CD8-positive, alpha-beta memory T cell (primary cell): ENCODE measurements around the gene ZFY. TPM values are rescaled to one million over a fixed set of nuclear protein-coding genes. Genes with fewer than 3 reads are reported as not detected.

Experiments used
- CTCF ChIA-PET: fragments of 350-600 bp; sonication (Branson Sonifier 250); formaldehyde crosslinking; loops from one replicate; lab custom pipeline; 2021; ENCODE audit warnings: antibody characterized with exemption; lab: Charles Lee
- POLR2A ChIA-PET: fragments of 350-600 bp; sonication (Branson Sonifier 250); formaldehyde crosslinking; loops from one replicate; lab custom pipeline; 2021; ENCODE audit warnings: antibody characterized with exemption; lab: Charles Lee
- DNase-seq, 5 donors: peaks; one replicate each; pipeline versions ENCODE4 v3.0.0 to v3.0.0-alpha.2; 2020 to 2022; ENCODE audit warnings: mixed read lengths in 1 of 5
- H3K27ac ChIP-seq: one replicate; pipeline ENCODE4 v1.7.0; 2013; ENCODE audit warnings: low read depth, mild to moderate bottlenecking, low read length, moderate library complexity
- H3K27me3 ChIP-seq: 2 replicates; pipeline ENCODE4 v1.7.0; 2013; ENCODE audit warnings: low read length, mild to moderate bottlenecking; ENCODE audit not compliant: insufficient read depth, poor library complexity, severe bottlenecking
- H3K36me3 ChIP-seq: 2 replicates; pipeline ENCODE4 v1.7.0; 2013; ENCODE audit warnings: mild to moderate bottlenecking, low read length, moderate library complexity; ENCODE audit not compliant: insufficient read depth
- H3K4me1 ChIP-seq: 2 replicates; pipeline ENCODE4 v1.7.0; 2013; ENCODE audit warnings: mild to moderate bottlenecking, low read length, moderate library complexity; ENCODE audit not compliant: insufficient read depth
- H3K4me3 ChIP-seq: 2 replicates; pipeline ENCODE4 v1.7.0; 2013; ENCODE audit warnings: mild to moderate bottlenecking, low read length
- H3K9me3 ChIP-seq: 2 replicates; pipeline ENCODE4 v1.7.0; 2013; ENCODE audit warnings: mild to moderate bottlenecking, low read length
- H3K27ac Mint-ChIP-seq, 8 donors: one replicate each; pipeline ENCODE4 v1.8.0; 2020 to 2021; ENCODE audit warnings: mixed read lengths in 8 of 8, mild to moderate bottlenecking in 6 of 8, inconsistent platforms in 3 of 8, moderate library complexity in 3 of 8
- H3K27me3 Mint-ChIP-seq, 2 donors: one replicate each; pipeline ENCODE4 v1.8.0; 2020 to 2021; ENCODE audit warnings: mixed read lengths in 2 of 2, mild to moderate bottlenecking in 1 of 2, moderate library complexity in 1 of 2
- H3K36me3 Mint-ChIP-seq, 3 donors: one replicate each; pipeline ENCODE4 v1.8.0; 2020 to 2021; ENCODE audit warnings: mixed read lengths in 3 of 3, inconsistent platforms in 1 of 3, mild to moderate bottlenecking in 1 of 3
- H3K4me1 Mint-ChIP-seq, 3 donors: one replicate each; pipeline ENCODE4 v1.8.0; 2020 to 2021; ENCODE audit warnings: mixed read lengths in 3 of 3, inconsistent platforms in 1 of 3, mild to moderate bottlenecking in 1 of 3
- H3K4me3 Mint-ChIP-seq, 7 donors: one replicate each; pipeline ENCODE4 v1.8.0; 2020 to 2021; ENCODE audit warnings: mixed read lengths in 7 of 7, mild to moderate bottlenecking in 6 of 7, moderate library complexity in 4 of 7, inconsistent platforms in 2 of 7
- H3K9me3 Mint-ChIP-seq, 5 donors: one replicate each; pipeline ENCODE4 v1.8.0; 2020 to 2022; ENCODE audit warnings: mixed read lengths in 5 of 5, mild to moderate bottlenecking in 3 of 5, moderate library complexity in 2 of 5, inconsistent platforms in 1 of 5
- polyA plus RNA-seq: library from polyadenylated mRNA; unstranded; fragments of 300-500 nt; fragmentation: Illumina TruSeq; gene quantifications from one replicate; pipeline ENCODE4 v1.2.3, GENCODE V29; 2021
- total RNA-seq, 2 experiments: library from RNA; stranded (reverse); gene quantifications; one replicate each; pipeline ENCODE4 v1.2.3, GENCODE V29; 2021

Gene ZFY
- total RNA-seq (10 to 100 TPM; 22.9 to 27.4 TPM), polyA plus RNA-seq (not detected)

GRCh38 chrY:2934861-2935715 lies at the start of gene ZFY:
ZFY (plus strand) TSS chrY:2935381; CDS start chrY:2953937, 18,556 bp downstream.
- peak within 1 kb of the TSS; percentile 98 for H3K27ac ChIP-seq
- peak in 3 of 5 donors; percentile 52 to 81 (median 70) for DNase-seq
- H3K27ac Mint-ChIP-seq, result peak within 1 kb of the TSS in 2 of 8 donors; percentile 98 to 100
- H3K27me3 Mint-ChIP-seq, result no peaks in the 10 kb centered on the region
- no peaks in the 10 kb centered on the region for H3K9me3 Mint-ChIP-seq
- H3K4me3 ChIP-seq, result peak within 1 kb of the TSS; percentile 83
- no peaks in the 10 kb centered on the region for H3K36me3 ChIP-seq
- no peaks in the 10 kb centered on the region for H3K27me3 ChIP-seq
- H3K4me3 Mint-ChIP-seq, result peak within 1 kb of the TSS in 2 of 7 donors; percentile 88 to 97
- peaks cover 0 to 25% (median 0%) of the 10 kb centered on the region in 3 donors for H3K36me3 Mint-ChIP-seq
- H3K4me1 ChIP-seq, result peaks cover 9% of the 10 kb centered on the region
- H3K4me1 Mint-ChIP-seq, result peaks cover 0 to 43% (median 0%) of the 10 kb centered on the region in 3 donors
- H3K9me3 ChIP-seq, result no peaks in the 10 kb centered on the region
- CTCF ChIA-PET, result no interaction called here
- POLR2A ChIA-PET, result interaction anchor here (0.7 to 1.0 kb wide), 3 partner anchors 20 to 94 kb away, joined by 3 to 4 read pairs (median 3); partner anchors contain the start of gene RPS4Y1

DNA sequence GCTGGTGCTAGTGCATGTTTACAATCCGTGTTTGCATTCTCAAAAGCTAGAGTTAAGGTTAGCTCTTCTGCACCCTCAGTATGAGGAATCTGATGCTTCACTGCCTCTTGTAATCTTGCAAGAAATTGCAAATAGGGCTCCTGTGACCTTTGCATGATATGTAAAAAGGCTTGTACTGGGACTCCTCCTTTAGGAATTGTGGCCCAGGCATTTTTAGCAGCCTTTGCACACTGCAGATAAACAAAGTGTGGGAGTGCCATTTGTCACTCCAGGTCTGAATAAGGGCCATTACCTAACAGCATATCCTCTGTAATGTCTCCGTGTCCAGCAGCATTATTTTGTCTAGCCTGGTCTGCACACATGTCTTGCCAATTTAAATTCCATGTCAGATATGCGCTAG lies 49.3 kb upstream of the ZFY start:
- Mint-ChIP-seq H3K4me1 (peaks cover 0 to 22% (median 0%) of the 10 kb centered on the region in 3 donors), H3K9me3 (no peaks in the 10 kb centered on the region), H3K27ac (no peak overlapping the region), H3K27me3 (no peaks in the 10 kb centered on the region), H3K4me3 (no peak overlapping the region), H3K36me3 (no peaks in the 10 kb centered on the region)
- POLR2A ChIA-PET, result no interaction called here
- Histone ChIP-seq H3K36me3 (no peaks in the 10 kb centered on the region), H3K4me3 (no peak overlapping the region), H3K9me3 (no peaks in the 10 kb centered on the region), H3K27ac (no peak overlapping the region), H3K27me3 (no peaks in the 10 kb centered on the region), H3K4me1 (peaks cover 10% of the 10 kb centered on the region)
- DNase-seq, result no peak
- CTCF ChIA-PET, result no interaction called here

DNA sequence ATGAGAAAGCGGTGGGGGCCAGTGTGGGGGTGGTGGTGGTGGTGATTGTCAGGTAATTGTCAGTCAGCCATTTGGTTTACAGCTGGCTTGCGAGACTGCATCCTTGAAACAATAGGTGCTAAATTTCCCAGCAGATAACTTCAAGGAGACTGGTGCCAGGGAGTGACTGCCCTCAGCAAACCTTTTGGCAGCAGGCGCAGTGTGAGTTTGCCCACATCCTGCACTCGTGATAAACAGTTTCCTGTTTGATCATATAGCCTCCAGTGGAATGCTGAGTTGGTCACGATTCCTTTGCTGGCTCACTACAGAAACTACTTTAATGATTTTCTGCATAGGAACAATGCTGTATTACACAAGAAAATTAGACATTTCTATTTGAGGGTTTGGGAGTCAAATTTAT lies 47.8 kb upstream of the ZFY start:
- H3K4me3 Mint-ChIP-seq, result peak overlapping the region in 1 of 7 donors; percentile 53
- no peak overlapping the region for H3K27ac ChIP-seq
- ChIA-PET POLR2A (no interaction called here), CTCF (no interaction called here)
- peaks cover 10% of the 10 kb centered on the region for H3K4me1 ChIP-seq
- H3K9me3 Mint-ChIP-seq, result no peaks in the 10 kb centered on the region
- no peaks in the 10 kb centered on the region for H3K9me3 ChIP-seq
- H3K27me3 ChIP-seq, result no peaks in the 10 kb centered on the region
- no peak overlapping the region for H3K4me3 ChIP-seq
- H3K27me3 Mint-ChIP-seq, result no peaks in the 10 kb centered on the region
- H3K36me3 ChIP-seq, result no peaks in the 10 kb centered on the region
- peak overlapping the region in 2 of 8 donors; percentile 63 to 69 for H3K27ac Mint-ChIP-seq
- H3K4me1 Mint-ChIP-seq, result peaks cover 0 to 22% (median 0%) of the 10 kb centered on the region in 3 donors
- peak in 2 of 5 donors; percentile 1 to 46 for DNase-seq
- no peaks in the 10 kb centered on the region for H3K36me3 Mint-ChIP-seq

- ChIA-PET CTCF (no interaction called here), POLR2A (no interaction called here)
- Mint-ChIP-seq H3K4me3 (peak overlapping the region in 1 of 7 donors; percentile 53), H3K36me3 (no peaks in the 10 kb centered on the region), H3K27ac (peak overlapping the region in 2 of 8 donors; percentile 63 to 69), H3K4me1 (peaks cover 0 to 22% (median 0%) of the 10 kb centered on the region in 3 donors), H3K27me3 (no peaks in the 10 kb centered on the region), H3K9me3 (no peaks in the 10 kb centered on the region)
- H3K27me3 ChIP-seq, result no peaks in the 10 kb centered on the region
- no peak overlapping the region for H3K27ac ChIP-seq
- H3K9me3 ChIP-seq, result no peaks in the 10 kb centered on the region
- DNase-seq, result no peak
- no peak overlapping the region for H3K4me3 ChIP-seq
- no peaks in the 10 kb centered on the region for H3K36me3 ChIP-seq
- peaks cover 10% of the 10 kb centered on the region for H3K4me1 ChIP-seq
Observed at GRCh38 chrY:2887955-2888354, 47.2 kb upstream of the ZFY start.

DNA sequence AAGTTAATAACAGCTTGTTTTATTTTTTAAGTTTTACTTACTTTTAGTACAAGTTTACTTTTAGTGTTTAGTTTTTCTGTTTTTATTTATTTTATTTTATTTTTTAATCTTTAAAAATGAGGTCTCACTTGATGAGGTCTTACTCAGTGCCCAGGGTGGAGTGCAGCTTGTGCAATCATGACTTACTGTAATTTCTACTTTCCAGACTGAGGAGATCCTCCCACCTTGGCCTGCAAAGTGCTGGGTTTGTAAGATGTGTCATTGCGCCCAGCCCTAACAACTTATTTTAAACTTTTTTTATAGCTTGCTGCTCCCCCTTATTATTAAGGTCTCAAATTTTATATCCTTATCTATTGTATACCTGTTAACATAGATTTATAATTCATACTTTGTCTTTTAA lies 41.7 kb upstream of the ZFY start:
- Mint-ChIP-seq H3K9me3 (no peaks in the 10 kb centered on the region), H3K27me3 (no peaks in the 10 kb centered on the region), H3K4me3 (no peak overlapping the region), H3K36me3 (no peaks in the 10 kb centered on the region), H3K27ac (no peak overlapping the region), H3K4me1 (peaks cover 0 to 2% (median 0%) of the 10 kb centered on the region in 3 donors)
- DNase-seq, result no peak
- no peaks in the 10 kb centered on the region for H3K36me3 ChIP-seq
- ChIA-PET CTCF (no interaction called here), POLR2A (no interaction called here)
- no peak overlapping the region for H3K4me3 ChIP-seq
- no peaks in the 10 kb centered on the region for H3K9me3 ChIP-seq
- no peak overlapping the region for H3K27ac ChIP-seq
- no peaks in the 10 kb centered on the region for H3K4me1 ChIP-seq
- H3K27me3 ChIP-seq, result no peaks in the 10 kb centered on the region

GRCh38 chrY:2896050-2896449 lies 39.1 kb upstream of the ZFY start:
- Histone ChIP-seq H3K27me3 (no peaks in the 10 kb centered on the region), H3K9me3 (no peaks in the 10 kb centered on the region), H3K4me1 (no peaks in the 10 kb centered on the region), H3K4me3 (no peak overlapping the region), H3K36me3 (no peaks in the 10 kb centered on the region), H3K27ac (no peak overlapping the region)
- ChIA-PET POLR2A (no interaction called here), CTCF (no interaction called here)
- Mint-ChIP-seq H3K36me3 (no peaks in the 10 kb centered on the region), H3K27me3 (peaks cover 0 to 5% of the 10 kb centered on the region in 2 donors), H3K4me1 (no peaks in the 10 kb centered on the region), H3K27ac (no peak overlapping the region), H3K4me3 (no peak overlapping the region), H3K9me3 (no peaks in the 10 kb centered on the region)
- no peak for DNase-seq

GRCh38 chrY:2907356-2907755 lies 27.8 kb upstream of the ZFY start:
- no peaks in the 10 kb centered on the region for H3K27me3 ChIP-seq
- no peaks in the 10 kb centered on the region for H3K4me1 Mint-ChIP-seq
- H3K9me3 ChIP-seq, result no peaks in the 10 kb centered on the region
- H3K4me3 ChIP-seq, result no peak overlapping the region
- no peak overlapping the region for H3K4me3 Mint-ChIP-seq
- no peak overlapping the region for H3K27ac Mint-ChIP-seq
- no peaks in the 10 kb centered on the region for H3K9me3 Mint-ChIP-seq
- no peak overlapping the region for H3K27ac ChIP-seq
- no peak for DNase-seq
- CTCF ChIA-PET, result no interaction called here
- POLR2A ChIA-PET, result no interaction called here
- no peaks in the 10 kb centered on the region for H3K4me1 ChIP-seq
- H3K36me3 ChIP-seq, result no peaks in the 10 kb centered on the region
- H3K36me3 Mint-ChIP-seq, result no peaks in the 10 kb centered on the region
- no peaks in the 10 kb centered on the region for H3K27me3 Mint-ChIP-seq

DNA sequence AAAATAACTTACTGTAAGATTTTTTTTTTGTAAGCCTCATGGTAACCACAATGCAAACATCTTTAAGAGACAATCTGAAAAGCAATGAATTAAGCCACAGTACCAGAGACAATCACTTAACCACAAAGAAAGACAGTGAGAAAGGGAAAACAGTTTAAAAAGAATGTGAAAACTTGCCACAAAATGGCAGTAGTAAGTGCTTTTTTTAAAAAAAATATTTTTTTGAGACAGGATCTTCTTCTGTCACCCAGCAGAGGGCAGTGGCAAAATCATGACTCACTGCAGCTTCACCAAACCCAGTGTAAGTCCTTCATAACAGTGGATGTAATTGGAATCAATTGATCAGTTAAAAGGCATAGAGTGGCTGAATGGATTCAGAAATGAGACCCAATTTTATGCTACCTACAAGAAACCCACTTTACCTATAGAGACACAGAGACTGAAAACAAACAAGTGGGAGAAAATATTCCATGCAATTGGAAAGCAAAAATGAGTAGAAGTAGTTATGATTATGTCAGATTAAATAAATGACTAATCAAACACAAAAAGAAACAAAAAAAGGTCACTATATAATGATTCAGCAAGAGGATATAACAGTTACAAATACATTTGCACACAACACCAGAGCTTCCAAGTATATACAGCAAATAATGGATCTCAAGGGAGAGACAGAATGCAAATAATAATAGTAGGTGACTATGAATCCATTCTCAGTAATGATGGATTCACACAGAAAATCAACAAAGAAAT lies 21.9 kb upstream of the ZFY start:
- no peaks in the 10 kb centered on the region for H3K9me3 Mint-ChIP-seq
- H3K4me3 Mint-ChIP-seq, result peak overlapping the region in 1 of 7 donors; percentile 27
- H3K27me3 Mint-ChIP-seq, result no peaks in the 10 kb centered on the region
- peaks cover 0 to 6% (median 0%) of the 10 kb centered on the region in 3 donors for H3K4me1 Mint-ChIP-seq
- H3K27me3 ChIP-seq, result no peaks in the 10 kb centered on the region
- POLR2A ChIA-PET, result no interaction called here
- CTCF ChIA-PET, result no interaction called here
- H3K36me3 ChIP-seq, result no peaks in the 10 kb centered on the region
- H3K36me3 Mint-ChIP-seq, result no peaks in the 10 kb centered on the region
- no peaks in the 10 kb centered on the region for H3K9me3 ChIP-seq
- H3K27ac Mint-ChIP-seq, result peak overlapping the region in 2 of 8 donors; percentile 37 to 76
- no peak overlapping the region for H3K27ac ChIP-seq
- DNase-seq, result peak in 2 of 5 donors; percentile 9 to 61
- peaks cover 5% of the 10 kb centered on the region for H3K4me1 ChIP-seq
- H3K4me3 ChIP-seq, result no peak overlapping the region
